SK-N-SH treated with all-trans-retinoic acid at 6 μM for 48 hours (cell line): ENCODE measurements around the gene TSC2.

Source experiments
- BACH2 ChIP-seq: fragments of 250-450 bp; sonication (Bioruptor Pico); IDR thresholded peaks from 2 replicates; pipeline ENCODE4 v1.9.0; 2021; ENCODE audit warnings: mild to moderate bottlenecking, borderline replicate concordance
- CREB5 ChIP-seq: fragments of 250-450 bp; sonication (Bioruptor Pico); IDR thresholded peaks from 2 replicates; pipeline ENCODE4 v1.5.1; 2020; ENCODE audit warnings: low read depth, mild to moderate bottlenecking, moderate library complexity
- ESRRG ChIP-seq: fragments of 250-450 bp; sonication (Bioruptor Pico); IDR thresholded peaks from 2 replicates; pipeline ENCODE4 v1.6.1; 2021; ENCODE audit warnings: mild to moderate bottlenecking
- GLIS3 ChIP-seq: fragments of 250-450 bp; sonication (Bioruptor Pico); IDR thresholded peaks from 2 replicates; pipeline ENCODE4 v1.5.0; 2020; ENCODE audit warnings: mild to moderate bottlenecking, moderate library complexity
- ISL1 ChIP-seq: fragments of 250-450 bp; sonication (Bioruptor Pico); IDR thresholded peaks from 2 replicates; pipeline ENCODE4 v2.1.2; 2022; ENCODE audit warnings: mild to moderate bottlenecking, moderate library complexity
- OSR1 ChIP-seq: fragments of 250-450 bp; sonication (Bioruptor Pico); IDR thresholded peaks from 2 replicates; pipeline ENCODE4 v1.8.0; 2022; ENCODE audit warnings: moderate library complexity, mild to moderate bottlenecking, inconsistent platforms
- PPARA ChIP-seq: fragments of 250-450 bp; sonication (Bioruptor Pico); IDR thresholded peaks from 2 replicates; pipeline ENCODE4 v1.5.0; 2020; ENCODE audit warnings: mild to moderate bottlenecking, borderline replicate concordance
- RARB ChIP-seq: fragments of 250-450 bp; sonication (Bioruptor Pico); IDR thresholded peaks from 2 replicates; pipeline ENCODE4 v1.8.0; 2021; ENCODE audit warnings: mild to moderate bottlenecking, moderate library complexity
- SNAI2 ChIP-seq: fragments of 250-450 bp; sonication (Bioruptor Pico); IDR thresholded peaks from 2 replicates; pipeline ENCODE4 v1.5.0; 2020; ENCODE audit warnings: mild to moderate bottlenecking, moderate library complexity
- ZC3H10 ChIP-seq: fragments of 250-450 bp; sonication (Bioruptor Pico); IDR thresholded peaks from 2 replicates; pipeline ENCODE4 v1.5.1; 2021; ENCODE audit warnings: mild to moderate bottlenecking, moderate library complexity
- ZFP3 ChIP-seq: fragments of 250-450 bp; sonication (Bioruptor Pico); IDR thresholded peaks from 2 replicates; pipeline ENCODE4 v1.5.0; 2020; ENCODE audit warnings: mild to moderate bottlenecking, moderate library complexity
- ZFP30 ChIP-seq: fragments of 450-650 bp; formaldehyde crosslinking; IDR thresholded peaks from 2 replicates; pipeline ENCODE4 v1.5.0; 2022; ENCODE audit warnings: mild to moderate bottlenecking, moderate library complexity
- ZNF70 ChIP-seq: fragments of 450-650 bp; formaldehyde crosslinking; IDR thresholded peaks from 2 replicates; pipeline ENCODE4 v1.5.0; 2020; ENCODE audit warnings: mild to moderate bottlenecking, moderate library complexity
- ZNF8 ChIP-seq: fragments of 450-650 bp; formaldehyde crosslinking; IDR thresholded peaks from 2 replicates; pipeline ENCODE4 v1.5.0; 2020; ENCODE audit warnings: mild to moderate bottlenecking, moderate library complexity

GRCh38 chr16:2007081-2007836 is 40.5 kb upstream of the TSC2 start:
- no peak for TF ChIP-seq ZFP30
- TF ChIP-seq ZNF70 = no peak
- no peak for TF ChIP-seq ZNF8 (CRISPR knock-in tag)
- TF ChIP-seq ESRRG (CRISPR knock-in tag) = no peak
- no peak for TF ChIP-seq PPARA (CRISPR knock-in tag)
- TF ChIP-seq SNAI2 (CRISPR knock-in tag) = no peak
- TF ChIP-seq GLIS3 (CRISPR knock-in tag) = no peak
- TF ChIP-seq ZFP3 (CRISPR knock-in tag) = no peak
- TF ChIP-seq CREB5 (CRISPR knock-in tag) = no peak
- no peak for TF ChIP-seq RARB
- no peak for TF ChIP-seq OSR1
- TF ChIP-seq ISL1 (CRISPR knock-in tag) = no peak
- no peak for TF ChIP-seq ZC3H10 (CRISPR knock-in tag)
- TF ChIP-seq BACH2 (CRISPR knock-in tag) = no peak
